Muscle layer of colon (tissue), 2 donors: ENCODE data around the gene CHST12.
"Not testable (repeated sequence)": the region's sequence is repeated elsewhere in the genome, so short reads cannot be mapped to it uniquely, and the experiment has no call there.

Source experiments
- H3K27ac ChIP-seq: one replicate; pipeline ENCODE4 v1.7.0; 2013; ENCODE audit warnings: low read depth, mild to moderate bottlenecking, low read length, moderate library complexity
- H3K27me3 ChIP-seq, 2 donors: one replicate each; pipeline ENCODE4 v1.7.0; 2013; ENCODE audit warnings: low read length in 2 of 2, mild to moderate bottlenecking in 2 of 2; ENCODE audit not compliant: insufficient read depth in 2 of 2, control insufficient read depth in 1 of 2
- H3K36me3 ChIP-seq: one replicate; pipeline ENCODE4 v1.7.0; 2013; ENCODE audit warnings: mild to moderate bottlenecking, low read length; ENCODE audit not compliant: insufficient read depth
- H3K4me1 ChIP-seq: one replicate; pipeline ENCODE4 v1.7.0; 2013; ENCODE audit warnings: mild to moderate bottlenecking, low read length; ENCODE audit not compliant: insufficient read depth
- H3K4me3 ChIP-seq, 2 donors: one replicate each; pipeline ENCODE4 v1.7.0; 2013; ENCODE audit warnings: low read length in 2 of 2, low read depth in 1 of 2, mild to moderate bottlenecking in 1 of 2, moderate library complexity in 1 of 2
- H3K9ac ChIP-seq: one replicate; pipeline ENCODE4 v1.7.0; 2013; ENCODE audit warnings: low read length
- H3K9me3 ChIP-seq: one replicate; pipeline ENCODE4 v1.7.0; 2013; ENCODE audit warnings: mild to moderate bottlenecking, low read length
- donor health status: abdominal sarcoma.
- donor health status: Adenocarcinoma of cecum.

Gene CHST12

DNA sequence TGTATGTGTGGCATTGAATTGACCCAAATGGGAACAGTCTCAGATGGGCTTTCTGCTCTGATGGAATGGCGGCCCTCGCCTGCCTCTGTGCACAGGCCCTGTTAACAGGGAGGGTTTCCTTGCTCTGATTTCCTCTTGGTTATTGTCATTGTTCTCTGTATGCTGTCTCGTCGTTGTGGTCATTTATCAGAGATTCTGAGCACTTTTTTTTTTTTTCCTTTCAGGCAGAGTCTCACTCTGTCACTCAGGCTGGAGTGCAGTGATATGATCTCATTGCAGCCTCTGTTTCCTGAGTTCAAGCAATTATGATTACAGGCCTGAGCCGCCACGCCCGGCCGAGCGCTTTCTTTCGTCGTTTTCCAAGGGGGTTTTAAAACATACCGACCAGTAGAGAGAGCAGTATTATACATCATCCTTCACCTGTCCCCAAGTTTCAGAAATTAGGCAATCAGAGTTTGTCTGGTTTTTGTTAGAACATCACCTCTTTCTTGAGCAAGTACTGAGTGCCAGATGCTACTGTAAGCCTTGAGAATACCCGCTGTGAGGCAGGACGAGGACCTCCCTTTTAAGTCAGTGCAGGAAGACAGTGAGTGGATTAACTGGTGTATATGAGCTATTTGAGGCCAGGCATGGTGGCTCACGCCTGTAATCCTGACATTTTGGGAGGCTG is 6.5 kb downstream of the CHST12 start:
- Histone ChIP-seq H3K9me3 (no peaks in the 10 kb centered on the region), H3K27ac (no peak overlapping the region), H3K36me3 (no peaks in the 10 kb centered on the region), H3K27me3 (no peaks in the 10 kb centered on the region), H3K4me3 (no peak overlapping the region), H3K4me1 (peaks cover 32% of the 10 kb centered on the region), H3K9ac (no peak overlapping the region)

- no peak overlapping the region for H3K9ac ChIP-seq
- peaks cover 23% of the 10 kb centered on the region for H3K4me1 ChIP-seq
- H3K36me3 ChIP-seq, result no peaks in the 10 kb centered on the region
- no peak overlapping the region for H3K27ac ChIP-seq
- H3K9me3 ChIP-seq, result no peaks in the 10 kb centered on the region
- no peak overlapping the region for H3K4me3 ChIP-seq
- no peaks in the 10 kb centered on the region for H3K27me3 ChIP-seq
Observed at GRCh38 chr7:2411049-2411448, 7.6 kb downstream of the CHST12 start.

DNA sequence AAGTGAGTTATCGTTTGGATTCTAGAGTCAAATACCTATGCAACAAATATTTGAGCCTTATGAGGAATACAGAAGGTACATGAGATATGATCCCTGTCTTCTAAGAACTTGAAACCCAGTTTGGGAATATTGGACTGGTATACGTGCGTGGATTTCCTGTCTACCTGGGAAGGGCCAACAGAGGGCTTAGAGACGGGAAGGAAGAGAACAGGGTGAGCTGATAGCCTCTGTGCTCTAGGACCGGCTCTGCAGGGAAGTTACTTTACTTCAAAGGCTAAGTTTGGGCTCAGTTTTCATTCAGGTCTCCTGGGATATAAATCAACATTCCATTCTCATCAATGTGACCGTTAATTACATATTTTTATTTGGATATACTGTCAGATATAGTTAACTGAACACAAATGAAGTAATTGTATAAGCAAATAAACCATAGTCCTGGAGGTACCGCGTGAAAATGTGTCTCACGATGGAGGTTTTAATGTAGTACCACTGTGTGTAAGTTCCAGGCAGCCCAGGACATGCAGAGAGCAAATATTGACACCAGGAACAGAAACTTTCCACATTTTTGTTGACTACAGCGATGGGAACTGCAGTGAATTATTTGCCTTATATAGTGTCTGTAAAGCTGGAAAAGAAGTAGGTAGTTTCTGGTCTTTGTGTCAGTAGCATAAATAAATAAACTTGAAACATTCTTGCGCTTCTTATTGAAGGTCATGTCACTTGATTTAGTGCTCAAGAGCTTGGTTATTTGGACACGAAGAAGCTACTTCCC is 8.6 kb downstream of the CHST12 start:
- Histone ChIP-seq H3K9ac (no peak overlapping the region), H3K4me1 (peaks cover 23% of the 10 kb centered on the region), H3K4me3 (no peak overlapping the region), H3K9me3 (no peaks in the 10 kb centered on the region), H3K36me3 (no peaks in the 10 kb centered on the region), H3K27ac (peak overlapping the region; percentile 49), H3K27me3 (no peaks in the 10 kb centered on the region)

DNA sequence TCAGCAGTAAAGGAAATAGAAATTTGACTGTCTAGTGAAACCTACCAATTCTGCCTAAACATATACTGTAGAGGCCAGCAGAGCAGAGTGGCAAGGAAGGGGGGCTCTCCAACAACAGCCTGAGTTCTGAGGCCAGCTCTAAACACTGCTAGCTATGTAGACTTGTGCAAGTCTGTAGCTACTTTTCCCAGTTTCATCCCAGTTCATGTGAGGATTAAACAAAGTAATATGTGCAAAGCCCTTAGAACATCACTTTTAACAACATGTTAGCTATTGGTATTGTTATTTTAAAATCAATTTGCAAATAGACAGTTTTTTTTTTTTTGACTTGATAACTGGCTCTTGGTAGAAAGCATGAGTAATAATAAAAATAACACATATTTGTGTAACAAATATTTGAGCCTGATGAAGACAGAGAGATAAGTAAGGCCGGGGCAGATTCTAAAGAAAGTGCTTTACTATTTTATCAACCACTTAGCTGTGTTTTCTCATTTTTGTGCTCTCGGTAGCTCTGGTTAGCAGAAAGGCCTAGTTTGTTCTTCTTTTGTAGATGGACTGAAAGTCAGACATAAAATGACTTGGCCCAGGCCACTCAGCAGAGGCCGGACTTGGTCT is 9.3 kb downstream of the CHST12 start:
- no peaks in the 10 kb centered on the region for H3K27me3 ChIP-seq
- H3K9ac ChIP-seq, result no peak overlapping the region
- H3K27ac ChIP-seq, result peak overlapping the region; percentile 42
- no peaks in the 10 kb centered on the region for H3K9me3 ChIP-seq
- H3K4me3 ChIP-seq, result no peak overlapping the region
- H3K36me3 ChIP-seq, result no peaks in the 10 kb centered on the region
- H3K4me1 ChIP-seq, result peaks cover 23% of the 10 kb centered on the region

GRCh38 chr7:2416063-2416462 is 12.7 kb downstream of the CHST12 start:
- H3K27me3 ChIP-seq, result no peaks in the 10 kb centered on the region
- H3K9me3 ChIP-seq, result no peaks in the 10 kb centered on the region
- H3K4me3 ChIP-seq, result no peak overlapping the region
- H3K36me3 ChIP-seq, result no peaks in the 10 kb centered on the region
- no peak overlapping the region for H3K9ac ChIP-seq
- H3K27ac ChIP-seq, result no peak overlapping the region
- H3K4me1 ChIP-seq, result peaks cover 26% of the 10 kb centered on the region

GRCh38 chr7:2416650-2417049 is 13.2 kb downstream of the CHST12 start:
- H3K9me3 ChIP-seq, result no peaks in the 10 kb centered on the region
- H3K9ac ChIP-seq, result no peak overlapping the region
- H3K4me1 ChIP-seq, result peaks cover 23% of the 10 kb centered on the region

DNA sequence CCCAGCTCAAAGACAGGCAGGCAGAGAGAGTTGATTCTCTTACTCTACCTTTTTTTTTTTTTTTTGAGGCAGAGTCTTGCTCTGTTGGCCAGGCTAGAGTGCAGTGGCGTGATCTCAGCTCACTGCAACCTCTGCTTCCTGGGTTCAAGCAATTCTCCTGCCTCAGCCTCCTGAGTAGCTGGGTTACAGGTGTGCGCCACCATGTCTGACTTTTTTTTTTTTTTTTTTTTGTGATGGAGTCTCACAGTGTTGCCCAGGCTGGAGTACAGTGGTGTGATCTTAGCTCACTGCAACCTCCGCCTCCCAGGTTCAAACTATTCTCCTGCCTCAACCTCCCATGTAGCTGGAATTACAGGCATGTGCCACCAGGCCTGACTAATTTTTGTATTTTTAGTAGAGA is 13.8 kb downstream of the CHST12 start:
- not testable (repeated sequence) for H3K27ac ChIP-seq, H3K4me3 ChIP-seq, H3K9me3 ChIP-seq

More at GRCh38 chr7:2416650-2417049, 13.2 kb downstream of the CHST12 start:
- no peak overlapping the region for H3K27ac ChIP-seq
- no peaks in the 10 kb centered on the region for H3K36me3 ChIP-seq
- no peak overlapping the region for H3K4me3 ChIP-seq
- H3K27me3 ChIP-seq, result no peaks in the 10 kb centered on the region

DNA sequence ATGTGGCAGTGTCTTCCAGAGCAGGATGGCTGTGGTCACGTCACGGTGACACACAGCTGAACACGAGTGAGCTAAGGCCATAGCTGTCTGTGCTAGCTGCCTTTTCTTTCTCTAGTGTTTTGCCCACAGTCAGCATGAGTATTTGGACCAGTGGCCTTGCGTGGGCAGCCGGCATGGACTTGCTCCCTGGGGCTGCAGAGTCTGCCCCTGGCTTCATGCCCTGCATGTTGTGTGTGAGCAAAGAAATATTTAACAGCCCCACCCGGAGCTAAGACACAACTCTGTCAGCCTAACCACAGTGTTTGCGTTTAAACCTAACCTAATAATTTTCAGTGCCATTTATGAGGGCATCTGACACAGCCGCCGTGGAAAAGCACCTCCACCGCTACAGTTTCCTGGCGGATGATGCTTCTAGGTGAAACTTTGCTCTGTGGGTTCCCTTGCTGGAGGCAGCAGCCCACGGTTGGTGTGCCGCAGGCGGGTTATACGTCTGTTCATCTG is 14.6 kb downstream of the CHST12 start:
- H3K27me3 ChIP-seq, result no peaks in the 10 kb centered on the region
- H3K9ac ChIP-seq, result no peak overlapping the region
- H3K4me3 ChIP-seq, result no peak overlapping the region
- no peaks in the 10 kb centered on the region for H3K36me3 ChIP-seq
- H3K27ac ChIP-seq, result no peak overlapping the region
- H3K9me3 ChIP-seq, result no peaks in the 10 kb centered on the region
- H3K4me1 ChIP-seq, result peaks cover 9% of the 10 kb centered on the region

More for the DNA sequence above, 13.8 kb downstream of the CHST12 start:
- not testable (repeated sequence) for H3K36me3 ChIP-seq, H3K9ac ChIP-seq, H3K27me3 ChIP-seq
- H3K4me1 ChIP-seq, result peaks cover 18% of the 10 kb centered on the region

- Histone ChIP-seq H3K27ac (no peak overlapping the region), H3K27me3 (no peaks in the 10 kb centered on the region), H3K9me3 (no peaks in the 10 kb centered on the region), H3K9ac (no peak overlapping the region), H3K4me1 (peaks cover 8% of the 10 kb centered on the region), H3K36me3 (no peaks in the 10 kb centered on the region), H3K4me3 (no peak overlapping the region)
Observed at GRCh38 chr7:2420216-2420933, 17.0 kb downstream of the CHST12 start.

DNA sequence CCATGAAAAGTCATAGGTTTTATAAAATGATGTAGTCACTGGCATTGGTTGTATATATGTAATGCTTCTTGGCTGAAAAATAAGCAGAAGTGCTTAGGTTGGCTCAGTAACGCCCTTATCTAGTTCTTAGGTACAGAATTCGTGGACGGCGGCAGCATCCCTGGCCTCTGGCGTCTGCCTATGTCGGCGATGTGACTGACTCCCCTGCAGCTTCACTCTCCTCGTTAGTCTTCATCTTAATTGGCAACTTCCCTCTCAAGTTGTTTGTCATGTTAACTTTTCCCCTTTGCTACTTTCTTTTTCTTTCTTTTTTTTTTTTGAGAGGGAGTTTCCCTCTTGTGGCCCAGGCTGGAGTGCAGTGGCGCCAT is 18.5 kb downstream of the CHST12 start:
- H3K4me1 ChIP-seq, result peaks cover 8% of the 10 kb centered on the region
- no peaks in the 10 kb centered on the region for H3K27me3 ChIP-seq
- no peak overlapping the region for H3K9ac ChIP-seq
- H3K27ac ChIP-seq, result no peak overlapping the region
- no peaks in the 10 kb centered on the region for H3K36me3 ChIP-seq
- H3K4me3 ChIP-seq, result no peak overlapping the region
- H3K9me3 ChIP-seq, result no peaks in the 10 kb centered on the region

GRCh38 chr7:2425749-2426148 is 22.3 kb downstream of the CHST12 start:
- Histone ChIP-seq H3K36me3 (no peaks in the 10 kb centered on the region), H3K27me3 (no peaks in the 10 kb centered on the region), H3K9me3 (no peaks in the 10 kb centered on the region), H3K9ac (no peak overlapping the region), H3K4me1 (no peaks in the 10 kb centered on the region), H3K4me3 (no peak overlapping the region), H3K27ac (no peak overlapping the region)
